HG03457 (cell line): ENCODE results near the gene CDX1.
"Not testable (repeated sequence)": the region's sequence is repeated elsewhere in the genome, so short reads cannot be mapped to it uniquely, and the experiment has no call there.

Source experiments
- ATAC-seq: cut with Tn5 transposase; IDR thresholded peaks from one replicate; pipeline ENCODE4 v1.9.1; 2021; ENCODE audit warnings: moderate number of reproducible peaks; ENCODE audit not compliant: unreplicated experiment

The CDX1 gene

DNA sequence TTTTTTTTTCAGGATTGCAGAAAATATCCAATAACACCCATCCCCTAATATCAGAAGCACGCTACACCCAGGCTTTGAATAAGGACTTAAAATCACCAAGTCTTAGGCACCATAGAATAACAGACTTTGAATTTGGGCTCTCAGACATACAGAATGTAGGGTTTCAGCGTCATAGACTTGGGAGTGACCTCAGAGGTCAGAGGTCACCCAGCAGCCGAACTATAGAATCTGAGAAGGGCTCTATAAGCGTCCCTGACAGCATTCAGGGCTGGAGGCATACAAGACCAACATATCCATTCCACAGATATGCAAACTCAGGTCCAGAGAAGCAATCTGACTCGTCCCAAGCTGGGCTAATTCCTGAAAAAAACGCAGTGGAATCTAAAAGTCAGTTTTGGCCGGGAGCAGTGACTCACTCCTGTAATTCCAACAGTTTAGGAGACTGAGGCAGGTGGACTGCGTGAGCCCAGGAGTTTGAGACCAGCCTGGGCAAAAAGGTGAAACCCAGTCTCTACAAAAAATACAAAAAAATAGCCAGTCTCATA, 58.0 kb downstream of the CDX1 start:
- no peak for ATAC-seq

DNA sequence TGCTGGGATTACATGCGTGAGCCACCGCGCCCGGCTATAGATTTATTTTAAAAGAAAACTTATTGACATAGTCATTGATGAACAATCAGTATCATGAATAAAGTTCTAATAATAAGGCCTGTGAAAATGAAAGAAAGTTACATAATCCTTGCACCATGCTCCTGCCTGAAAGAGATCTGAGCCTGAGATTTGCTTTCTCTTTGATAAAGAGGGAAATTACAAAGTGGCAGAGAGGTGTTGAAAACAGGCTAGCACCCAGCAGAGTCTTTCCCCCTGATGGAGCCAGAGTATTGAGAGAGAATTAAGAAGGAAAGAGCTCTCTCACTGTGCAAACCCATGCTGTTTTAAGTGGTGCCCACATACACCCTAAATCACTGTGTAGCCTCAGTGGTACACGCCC, 60.5 kb downstream of the CDX1 start:
- ATAC-seq: no peak

DNA sequence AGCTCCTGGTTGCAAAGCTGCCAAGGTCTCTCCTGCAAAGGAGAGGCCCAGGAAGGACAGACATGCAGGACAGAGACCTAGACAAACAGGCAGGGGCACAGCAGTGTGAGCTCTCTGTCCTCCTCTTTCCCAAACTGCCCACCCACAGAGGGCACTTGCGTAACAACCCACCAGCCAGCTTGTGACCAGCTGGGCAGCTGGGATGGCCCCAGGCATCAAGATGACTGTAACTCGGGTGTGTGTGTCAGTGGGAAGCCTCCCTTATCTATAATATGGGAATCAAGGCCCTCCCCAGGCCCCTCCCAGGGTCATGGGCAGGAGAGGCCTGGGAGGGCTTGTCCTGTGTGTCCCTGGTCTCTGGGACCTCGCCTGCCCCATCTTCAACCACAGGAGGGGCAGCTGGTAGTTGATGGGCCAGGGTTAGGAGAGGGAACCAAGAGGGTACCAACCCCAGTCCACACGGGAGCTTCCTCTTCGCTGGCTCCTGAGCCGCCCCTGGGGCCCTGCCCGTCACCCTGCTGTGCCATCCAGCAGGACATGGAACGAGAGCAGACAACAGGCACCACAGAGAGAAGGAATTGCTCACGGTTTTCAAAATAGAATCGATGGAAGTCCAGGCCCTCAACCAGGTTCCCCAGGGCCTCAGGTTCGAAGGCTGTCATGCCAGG, 61.2 kb downstream of the CDX1 start:
- no peak for ATAC-seq

DNA sequence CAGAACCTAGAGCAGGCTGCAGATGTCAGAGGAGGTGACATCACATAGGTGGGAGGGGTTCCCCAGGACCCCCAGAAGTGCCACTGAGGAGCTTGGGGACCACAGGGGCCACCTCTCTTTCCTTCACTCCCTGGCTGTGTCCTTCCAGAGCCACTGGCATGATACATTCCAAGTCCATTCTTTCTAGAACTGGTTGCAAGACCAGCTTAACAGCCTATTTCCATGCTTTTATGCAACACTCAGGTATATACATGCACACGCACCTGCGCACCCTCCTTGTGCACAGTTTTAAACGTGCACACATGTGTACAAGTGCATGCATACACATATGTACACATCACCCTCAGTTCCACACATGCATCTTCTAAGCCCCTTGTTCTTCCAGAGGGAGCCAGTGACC, 63.0 kb downstream of the CDX1 start:
- no peak for ATAC-seq

DNA sequence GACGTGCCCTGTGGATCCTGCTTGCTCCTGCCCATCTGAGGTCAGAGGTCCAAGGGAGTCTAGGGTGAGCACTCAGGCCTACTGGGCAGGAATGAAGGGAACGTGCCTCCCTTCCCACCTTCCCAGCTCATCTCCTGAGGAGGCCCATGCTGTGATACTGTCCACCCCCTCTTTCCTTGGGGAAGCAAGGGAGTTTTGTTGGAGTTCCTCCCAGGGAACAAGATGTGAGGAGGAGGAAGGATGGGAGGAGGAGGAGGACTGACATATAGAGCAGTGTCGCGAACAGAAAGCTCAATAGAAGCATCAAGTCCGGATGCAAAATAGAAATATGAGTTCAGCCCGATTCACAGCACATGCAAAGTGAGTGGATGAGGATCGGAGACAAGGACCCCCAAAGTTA, 64.3 kb downstream of the CDX1 start:
- ATAC-seq: no peak

DNA sequence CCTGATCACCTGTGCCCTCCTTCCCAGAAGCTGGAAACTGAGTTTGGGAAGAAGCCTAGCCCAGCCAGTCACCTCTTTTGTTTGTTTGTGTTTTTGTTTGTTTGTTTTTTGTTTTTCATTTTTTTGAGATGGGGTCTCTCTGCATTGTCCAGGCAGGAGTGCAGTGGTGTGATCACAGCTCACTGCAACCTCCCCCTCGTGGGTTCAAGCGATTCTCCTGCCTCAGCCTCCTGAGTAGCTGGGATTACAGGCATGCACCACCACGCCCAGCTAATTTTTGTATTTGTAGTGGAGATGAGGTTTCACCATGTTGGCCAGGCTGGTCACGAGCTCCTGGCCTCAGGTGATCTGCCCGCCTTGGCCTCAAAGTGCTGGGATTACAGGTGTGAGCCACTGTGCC, 67.1 kb downstream of the CDX1 start:
- ATAC-seq: not testable (repeated sequence)
